ENCODE measurements around the gene HMGCR. TPM values are rescaled to one million over a fixed set of nuclear protein-coding genes. Genes with fewer than 3 reads are reported as not detected.

Gene HMGCR
- total RNA-seq, 1 experiment from 2014 or later: 178 TPM

DNA sequence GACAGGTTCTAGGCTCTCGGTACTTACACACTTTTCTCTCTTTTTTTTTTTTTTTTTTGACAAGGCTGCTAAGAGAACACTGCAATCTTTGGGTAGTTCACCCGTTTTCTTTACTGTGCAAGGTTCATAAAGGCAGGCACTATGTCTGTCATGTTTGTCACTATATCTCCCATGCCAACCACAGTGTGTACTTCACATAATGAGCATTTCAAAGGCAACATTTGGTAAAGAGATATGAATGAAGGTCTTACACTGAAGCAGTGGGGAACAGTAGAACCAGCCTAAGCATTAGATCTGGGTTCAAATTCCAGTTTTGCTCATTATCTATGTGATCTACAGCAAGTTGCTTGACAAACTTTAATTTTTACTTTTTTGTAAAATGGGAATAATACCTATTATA lies 1.5 kb upstream of the HMGCR start:
- Histone ChIP-seq H3K4ac (ENCODE audit: low read depth, low read length) (no peak overlapping the region), H3K23ac (ENCODE audit: insufficient read length, low read depth, low read length) (no peak overlapping the region), H3K18ac (ENCODE audit: insufficient read length, low read depth, low read length) (no peak overlapping the region), H3K27ac (ENCODE audit: insufficient read length, low read depth, low read length) (no peak overlapping the region), H3K79me2 (ENCODE audit: insufficient read depth, low read length) (peaks cover 30% of the 10 kb centered on the region), H3K14ac (ENCODE audit: insufficient read depth, low read length) (no peak overlapping the region), H4K20me1 (ENCODE audit: control insufficient read depth, insufficient read depth, insufficient read length) (no peaks in the 10 kb centered on the region), H3K9ac (ENCODE audit: extremely low read depth, insufficient read length, low read length) (no peak overlapping the region), H3T11ph (ENCODE audit: low read length) (no peak overlapping the region), H3K23me2 (ENCODE audit: insufficient read length, low read depth, low read length, poor library complexity, severe bottlenecking) (peaks cover 3% of the 10 kb centered on the region), H2BK120ac (ENCODE audit: low read depth, low read length, poor library complexity, severe bottlenecking) (no peak overlapping the region), H4K8ac (replicated peaks; ENCODE audit: insufficient read length, low read depth, low read length) (no peak overlapping the region), H2BK15ac (ENCODE audit: low read depth, low read length) (no peak overlapping the region), H3K9me3 (ENCODE audit: control insufficient read depth, low read depth, low read length) (no peaks in the 10 kb centered on the region), H2BK12ac (ENCODE audit: insufficient read length, low read depth, low read length) (no peak overlapping the region), H3K27me3 (ENCODE audit: insufficient read depth, low read length) (no peaks in the 10 kb centered on the region), H2AK5ac (ENCODE audit: insufficient read length, low read length) (no peak overlapping the region), H4K5ac (ENCODE audit: insufficient read length, low read depth, low read length) (no peak overlapping the region), H2AFZ (ENCODE audit: low read length) (no peak overlapping the region), H3K79me1 (ENCODE audit: insufficient read depth, low read depth, low read length, poor library complexity, severe bottlenecking) (no peaks in the 10 kb centered on the region), H2BK5ac (ENCODE audit: insufficient read length, low read length) (no peak overlapping the region), H4K91ac (ENCODE audit: insufficient read length, low read depth, low read length) (no peak overlapping the region), H2BK20ac (ENCODE audit: low read depth, low read length, poor library complexity, severe bottlenecking) (no peak overlapping the region), H3K56ac (ENCODE audit: insufficient read length, low read depth, low read length) (no peak overlapping the region), H3K4me1 (ENCODE audit: insufficient read depth, low read length) (no peaks in the 10 kb centered on the region; the same call in 1 of the 2 replicates), H3K4me2 (ENCODE audit: insufficient read depth, insufficient read length, low read length) (no peak overlapping the region)
- WGBS (ENCODE audit: extremely low coverage, insufficient read length, low lambda C conversion rate): no CpG with 5 or more reads among the region's 2 CpGs
- no peak for DNase-seq
- Mint-ChIP-seq H3K27ac (peak overlapping the region in 1 of 3 experiments; percentile 18; a peak in 1 of 7 replicates), H3K4me1 (peaks cover 15 to 23% of the 10 kb centered on the region in 2 experiments), H3K4me3 (no peak overlapping the region), H3K36me3 (ENCODE audit: insufficient read depth in 1 of 3, low read depth in 3 of 3) (peaks cover 6 to 14% (median 11%) of the 10 kb centered on the region in 3 experiments), H3K9me3 (peaks cover 0 to 9% of the 10 kb centered on the region in 2 experiments; a peak in 2 of 5 replicates), H3K27me3 (ENCODE audit: low read depth) (no peaks in the 10 kb centered on the region)
- TF ChIP-seq, protein P1, sequence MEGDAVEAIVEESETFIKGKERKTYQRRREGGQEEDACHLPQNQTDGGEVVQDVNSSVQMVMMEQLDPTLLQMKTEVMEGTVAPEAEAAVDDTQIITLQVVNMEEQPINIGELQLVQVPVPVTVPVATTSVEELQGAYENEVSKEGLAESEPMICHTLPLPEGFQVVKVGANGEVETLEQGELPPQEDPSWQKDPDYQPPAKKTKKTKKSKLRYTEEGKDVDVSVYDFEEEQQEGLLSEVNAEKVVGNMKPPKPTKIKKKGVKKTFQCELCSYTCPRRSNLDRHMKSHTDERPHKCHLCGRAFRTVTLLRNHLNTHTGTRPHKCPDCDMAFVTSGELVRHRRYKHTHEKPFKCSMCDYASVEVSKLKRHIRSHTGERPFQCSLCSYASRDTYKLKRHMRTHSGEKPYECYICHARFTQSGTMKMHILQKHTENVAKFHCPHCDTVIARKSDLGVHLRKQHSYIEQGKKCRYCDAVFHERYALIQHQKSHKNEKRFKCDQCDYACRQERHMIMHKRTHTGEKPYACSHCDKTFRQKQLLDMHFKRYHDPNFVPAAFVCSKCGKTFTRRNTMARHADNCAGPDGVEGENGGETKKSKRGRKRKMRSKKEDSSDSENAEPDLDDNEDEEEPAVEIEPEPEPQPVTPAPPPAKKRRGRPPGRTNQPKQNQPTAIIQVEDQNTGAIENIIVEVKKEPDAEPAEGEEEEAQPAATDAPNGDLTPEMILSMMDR (conservative IDR thresholded peaks at IDR 0.05): no peak
